GM18909 (cell line): ENCODE measurements around the gene PPP6R3.

Experiments used
- ATAC-seq: cut with Tn5 transposase; IDR thresholded peaks from one replicate; pipeline ENCODE4 v1.9.1; 2021; ENCODE audit warnings: mild to moderate bottlenecking; ENCODE audit not compliant: unreplicated experiment, poor library complexity

Gene PPP6R3

GRCh38 chr11:68480852-68481510 is 20.4 kb downstream of the PPP6R3 start:
- ATAC-seq = no peak

GRCh38 chr11:68481579-68482240 is 21.2 kb downstream of the PPP6R3 start:
- ATAC-seq = no peak

- ATAC-seq = no peak
These were observed 28.1 kb downstream of the PPP6R3 start for GRCh38 chr11:68488623-68489022.

GRCh38 chr11:68495220-68495729 is 34.7 kb downstream of the PPP6R3 start:
- ATAC-seq = no peak

- no peak for ATAC-seq
These were observed 35.3 kb downstream of the PPP6R3 start for GRCh38 chr11:68495872-68496271.

GRCh38 chr11:68497761-68498160 is 37.2 kb downstream of the PPP6R3 start:
- no peak for ATAC-seq

GRCh38 chr11:68498321-68498720 is 37.8 kb downstream of the PPP6R3 start:
- ATAC-seq = no peak

- ATAC-seq = no peak
These were observed 38.6 kb downstream of the PPP6R3 start for GRCh38 chr11:68498903-68499883.

GRCh38 chr11:68500206-68500605 is 39.7 kb downstream of the PPP6R3 start:
- no peak for ATAC-seq

- ATAC-seq = no peak
These were observed 41.3 kb downstream of the PPP6R3 start for GRCh38 chr11:68501813-68502212.

- ATAC-seq = no peak
These were observed 42.7 kb downstream of the PPP6R3 start for GRCh38 chr11:68503251-68503687.

- ATAC-seq = no peak
These were observed 43.2 kb downstream of the PPP6R3 start for GRCh38 chr11:68503792-68504191.

- no peak for ATAC-seq
These were observed 44.0 kb downstream of the PPP6R3 start for GRCh38 chr11:68504432-68505066.

GRCh38 chr11:68505596-68505995 is 45.0 kb downstream of the PPP6R3 start:
- no peak for ATAC-seq

- no peak for ATAC-seq
These were observed 46.4 kb downstream of the PPP6R3 start for GRCh38 chr11:68506908-68507307.

- no peak for ATAC-seq
These were observed 47.9 kb downstream of the PPP6R3 start for GRCh38 chr11:68508425-68508824.

GRCh38 chr11:68509066-68509465 is 48.5 kb downstream of the PPP6R3 start:
- no peak for ATAC-seq

GRCh38 chr11:68513930-68514487 is 53.5 kb downstream of the PPP6R3 start:
- no peak for ATAC-seq

GRCh38 chr11:68517121-68517741 is 56.7 kb downstream of the PPP6R3 start:
- ATAC-seq = no peak
